Measurements from ENCODE around the gene CHMP6. TPM values are rescaled to one million over a fixed set of nuclear protein-coding genes. Genes with fewer than 3 reads are reported as not detected.
A peak's percentile ranks its signal among the peaks of the same experiment; 100 is the strongest.

Gene CHMP6
- total RNA-seq, 1 experiment from 2014 or later, result 15.0 TPM

DNA sequence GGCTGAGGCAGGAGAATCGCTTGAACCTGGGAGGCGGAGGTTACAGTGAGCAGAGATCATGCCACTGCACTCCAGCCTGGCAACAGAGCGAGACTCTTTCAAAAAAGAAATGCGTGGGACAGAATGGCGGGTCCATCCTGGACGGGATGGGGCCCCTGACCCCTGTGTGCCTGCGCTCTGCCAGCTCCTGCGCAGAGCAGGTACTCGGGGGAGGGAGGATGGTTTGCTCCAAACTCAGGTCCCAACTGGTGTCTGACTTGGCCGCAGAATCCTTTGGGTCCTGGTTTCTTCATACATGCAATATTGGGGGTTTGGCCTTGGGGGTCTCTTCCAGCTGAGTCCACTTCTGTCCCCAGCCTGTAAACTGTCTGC lies 10.4 kb downstream of the CHMP6 start:
- no peaks in the 10 kb centered on the region for H3K9me3 Mint-ChIP-seq

DNA sequence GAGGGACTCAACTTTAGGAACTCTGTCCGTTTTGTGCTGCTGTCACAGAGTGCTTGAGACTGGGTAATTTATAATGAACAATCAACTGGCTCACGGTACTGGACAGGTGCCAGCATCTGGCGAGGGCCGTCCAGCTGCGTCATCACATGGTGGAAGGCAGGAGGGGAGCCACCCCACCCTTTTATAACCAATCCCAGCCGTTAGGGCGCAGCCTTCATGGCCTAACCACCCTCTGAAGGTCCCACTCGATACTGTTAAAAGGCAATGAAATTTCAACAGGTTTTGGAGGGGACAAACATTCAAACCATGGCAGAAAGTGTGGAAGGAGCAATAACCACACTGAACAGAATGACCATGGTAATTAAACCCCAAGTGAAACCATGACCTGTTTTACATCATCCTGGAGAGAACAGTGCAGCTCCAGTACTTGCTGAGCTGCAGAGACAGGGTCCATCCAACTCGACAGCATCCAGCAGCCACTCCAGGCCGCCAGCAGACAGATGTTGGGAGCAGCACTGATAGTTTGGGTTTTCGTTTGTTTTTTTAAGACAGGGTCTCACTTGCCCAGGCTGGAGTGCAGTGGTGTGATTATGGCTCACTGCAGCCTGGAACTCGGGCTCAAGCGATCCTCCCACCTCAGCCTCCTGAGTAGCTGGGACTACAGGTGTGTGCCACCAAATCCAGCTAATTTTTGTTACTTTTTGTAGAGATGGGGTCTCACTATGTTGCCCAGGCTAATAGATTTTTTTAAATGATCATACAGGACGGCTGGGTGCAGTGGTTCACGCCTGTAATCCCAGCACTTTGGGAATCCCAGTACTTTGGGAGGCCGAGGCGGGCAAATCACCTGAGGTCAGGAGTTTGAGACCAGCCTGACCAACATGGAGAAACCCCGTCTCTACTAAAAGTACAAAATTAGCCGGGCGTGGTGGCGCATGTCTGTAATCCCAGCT lies 11.0 kb downstream of the CHMP6 start:
- TF ChIP-seq ZNF121 (CRISPR knock-in tag; IDR thresholded peaks at IDR 0.05), result peak; percentile 71; the same call in 1 of the 2 replicates
- no peak for TF ChIP-seq ATF6 (CRISPR knock-in tag; IDR thresholded peaks at IDR 0.05)
- Mint-ChIP-seq H3K27me3 (ENCODE audit: low read depth) (peaks cover 48% of the 10 kb centered on the region), H3K36me3 (no peaks in the 10 kb centered on the region; the same call in 1 of the 2 replicates), H3K4me3 (peak overlapping the region; percentile 53), H3K4me1 (peaks cover 3% of the 10 kb centered on the region; the same call in 1 of the 2 replicates), H3K9me3 (no peaks in the 10 kb centered on the region), H3K27ac (no peak overlapping the region)
- no peak for ATAC-seq
- POLR2A ChIA-PET, result interaction anchor here (0.7 kb wide), 1 partner anchor 32 kb away, joined by 3 read pairs; no protein-coding TSS in a partner anchor
- CTCF ChIA-PET, result interaction anchor here (1.3 to 2.0 kb wide), 3 partner anchors 14 to 94 kb away, joined by 4 to 8 read pairs (median 4); no protein-coding TSS in a partner anchor
- no peak for DNase-seq (ENCODE audit: low spot score)

More for the DNA sequence above, 10.4 kb downstream of the CHMP6 start:
- Mint-ChIP-seq H3K27me3 (ENCODE audit: low read depth) (peaks cover 47% of the 10 kb centered on the region), H3K27ac (no peak overlapping the region), H3K4me3 (no peak overlapping the region), H3K4me1 (peaks cover 3% of the 10 kb centered on the region; the same call in 1 of the 2 replicates), H3K36me3 (no peaks in the 10 kb centered on the region; the same call in 1 of the 2 replicates)
- ChIA-PET CTCF (interaction anchor here (0.7 to 2.0 kb wide), 4 partner anchors 11 to 95 kb away, joined by 4 to 8 read pairs (median 4); partner anchors contain the start of gene CHMP6), POLR2A (no interaction called here)
- TF ChIP-seq TP53 (CRISPR knock-in tag; IDR thresholded peaks at IDR 0.05), result no peak
- no peak for TF ChIP-seq IRF2 (CRISPR knock-in tag; IDR thresholded peaks at IDR 0.05; ENCODE audit: borderline replicate concordance, low read depth)
- no peak for TF ChIP-seq ZNF263 (CRISPR knock-in tag; IDR thresholded peaks at IDR 0.05; ENCODE audit: low read depth)
- TF ChIP-seq GRHL2 (CRISPR knock-in tag; IDR thresholded peaks at IDR 0.05; ENCODE audit: insufficient replicate concordance, severe bottlenecking), result no peak
- TF ChIP-seq GABPB1 (CRISPR knock-in tag; IDR thresholded peaks at IDR 0.05), result no peak
- no peak for DNase-seq (ENCODE audit: low spot score)
- ATAC-seq, result no peak

DNA sequence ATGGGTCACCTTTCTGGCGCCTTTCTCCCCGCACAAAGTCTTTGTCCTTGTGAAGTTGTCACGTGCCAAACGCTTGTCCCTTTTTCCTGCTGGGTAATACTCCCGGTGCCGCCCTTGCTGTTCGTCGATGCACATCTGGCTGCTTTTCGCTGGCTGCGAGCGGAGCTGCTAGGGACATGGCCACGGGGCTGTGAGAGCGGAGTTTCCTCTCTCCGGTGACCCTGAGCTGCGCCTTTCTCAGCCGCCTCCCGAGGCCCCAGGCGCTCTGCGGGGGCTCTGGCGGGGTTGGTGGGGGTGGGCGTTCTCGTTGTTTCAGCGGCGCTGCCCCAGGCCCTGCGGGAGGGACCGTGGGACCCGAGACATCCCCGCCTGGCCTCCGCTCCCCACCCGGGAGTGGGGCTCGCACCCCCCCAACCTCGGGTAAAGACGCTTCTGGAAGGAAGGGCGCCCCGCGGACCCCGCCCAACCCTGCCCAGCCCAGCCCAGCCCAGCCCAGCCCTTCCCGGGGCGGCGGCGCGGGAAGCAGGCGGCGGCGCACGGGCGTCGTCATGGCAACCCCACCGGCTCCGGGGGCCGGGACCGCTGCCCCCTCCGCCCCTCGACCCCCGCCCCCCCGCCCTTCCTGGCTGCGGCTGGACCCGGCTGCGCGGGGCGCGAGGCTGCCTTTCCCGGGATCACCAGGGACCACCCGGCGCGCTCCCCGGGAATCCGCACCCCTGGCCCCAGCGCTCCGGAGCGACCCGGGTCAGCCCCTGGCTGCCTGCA lies 12.3 kb downstream of the CHMP6 start:
- H3K36me3 Mint-ChIP-seq, result no peaks in the 10 kb centered on the region; the same call in 1 of the 2 replicates
- H3K27ac Mint-ChIP-seq, result no peak overlapping the region
- H3K27me3 Mint-ChIP-seq (ENCODE audit: low read depth), result peaks cover 54% of the 10 kb centered on the region
- H3K9me3 Mint-ChIP-seq, result no peaks in the 10 kb centered on the region
- ChIA-PET POLR2A (interaction anchor here (0.6 kb wide), 1 partner anchor 40 kb away, joined by 3 read pairs; no protein-coding TSS in a partner anchor), CTCF (interaction anchor here (0.6 to 2.2 kb wide), 4 partner anchors 15 to 37 kb away, joined by 3 to 7 read pairs (median 4); no protein-coding TSS in a partner anchor)
- peak overlapping the region; percentile 53 for H3K4me3 Mint-ChIP-seq
- peaks cover 3% of the 10 kb centered on the region; the same call in 1 of the 2 replicates for H3K4me1 Mint-ChIP-seq
- ATAC-seq, result peak; percentile 56
- no peak for DNase-seq (ENCODE audit: low spot score)
- TF ChIP-seq, protein P1, sequence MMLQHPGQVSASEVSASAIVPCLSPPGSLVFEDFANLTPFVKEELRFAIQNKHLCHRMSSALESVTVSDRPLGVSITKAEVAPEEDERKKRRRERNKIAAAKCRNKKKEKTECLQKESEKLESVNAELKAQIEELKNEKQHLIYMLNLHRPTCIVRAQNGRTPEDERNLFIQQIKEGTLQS (CRISPR knock-in tag; conservative IDR thresholded peaks at IDR 0.05), result no peak
- TF ChIP-seq, protein P2, sequence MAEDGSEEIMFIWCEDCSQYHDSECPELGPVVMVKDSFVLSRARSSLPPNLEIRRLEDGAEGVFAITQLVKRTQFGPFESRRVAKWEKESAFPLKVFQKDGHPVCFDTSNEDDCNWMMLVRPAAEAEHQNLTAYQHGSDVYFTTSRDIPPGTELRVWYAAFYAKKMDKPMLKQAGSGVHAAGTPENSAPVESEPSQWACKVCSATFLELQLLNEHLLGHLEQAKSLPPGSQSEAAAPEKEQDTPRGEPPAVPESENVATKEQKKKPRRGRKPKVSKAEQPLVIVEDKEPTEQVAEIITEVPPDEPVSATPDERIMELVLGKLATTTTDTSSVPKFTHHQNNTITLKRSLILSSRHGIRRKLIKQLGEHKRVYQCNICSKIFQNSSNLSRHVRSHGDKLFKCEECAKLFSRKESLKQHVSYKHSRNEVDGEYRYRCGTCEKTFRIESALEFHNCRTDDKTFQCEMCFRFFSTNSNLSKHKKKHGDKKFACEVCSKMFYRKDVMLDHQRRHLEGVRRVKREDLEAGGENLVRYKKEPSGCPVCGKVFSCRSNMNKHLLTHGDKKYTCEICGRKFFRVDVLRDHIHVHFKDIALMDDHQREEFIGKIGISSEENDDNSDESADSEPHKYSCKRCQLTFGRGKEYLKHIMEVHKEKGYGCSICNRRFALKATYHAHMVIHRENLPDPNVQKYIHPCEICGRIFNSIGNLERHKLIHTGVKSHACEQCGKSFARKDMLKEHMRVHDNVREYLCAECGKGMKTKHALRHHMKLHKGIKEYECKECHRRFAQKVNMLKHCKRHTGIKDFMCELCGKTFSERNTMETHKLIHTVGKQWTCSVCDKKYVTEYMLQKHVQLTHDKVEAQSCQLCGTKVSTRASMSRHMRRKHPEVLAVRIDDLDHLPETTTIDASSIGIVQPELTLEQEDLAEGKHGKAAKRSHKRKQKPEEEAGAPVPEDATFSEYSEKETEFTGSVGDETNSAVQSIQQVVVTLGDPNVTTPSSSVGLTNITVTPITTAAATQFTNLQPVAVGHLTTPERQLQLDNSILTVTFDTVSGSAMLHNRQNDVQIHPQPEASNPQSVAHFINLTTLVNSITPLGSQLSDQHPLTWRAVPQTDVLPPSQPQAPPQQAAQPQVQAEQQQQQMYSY (CRISPR knock-in tag; IDR thresholded peaks at IDR 0.05), result no peak
- TF ChIP-seq NFYB (CRISPR knock-in tag; conservative IDR thresholded peaks at IDR 0.05; ENCODE audit: low read depth), result no peak
- TF ChIP-seq ARID4B (CRISPR knock-in tag; IDR thresholded peaks at IDR 0.05; ENCODE audit: borderline replicate concordance), result no peak
- TF ChIP-seq, protein P3, sequence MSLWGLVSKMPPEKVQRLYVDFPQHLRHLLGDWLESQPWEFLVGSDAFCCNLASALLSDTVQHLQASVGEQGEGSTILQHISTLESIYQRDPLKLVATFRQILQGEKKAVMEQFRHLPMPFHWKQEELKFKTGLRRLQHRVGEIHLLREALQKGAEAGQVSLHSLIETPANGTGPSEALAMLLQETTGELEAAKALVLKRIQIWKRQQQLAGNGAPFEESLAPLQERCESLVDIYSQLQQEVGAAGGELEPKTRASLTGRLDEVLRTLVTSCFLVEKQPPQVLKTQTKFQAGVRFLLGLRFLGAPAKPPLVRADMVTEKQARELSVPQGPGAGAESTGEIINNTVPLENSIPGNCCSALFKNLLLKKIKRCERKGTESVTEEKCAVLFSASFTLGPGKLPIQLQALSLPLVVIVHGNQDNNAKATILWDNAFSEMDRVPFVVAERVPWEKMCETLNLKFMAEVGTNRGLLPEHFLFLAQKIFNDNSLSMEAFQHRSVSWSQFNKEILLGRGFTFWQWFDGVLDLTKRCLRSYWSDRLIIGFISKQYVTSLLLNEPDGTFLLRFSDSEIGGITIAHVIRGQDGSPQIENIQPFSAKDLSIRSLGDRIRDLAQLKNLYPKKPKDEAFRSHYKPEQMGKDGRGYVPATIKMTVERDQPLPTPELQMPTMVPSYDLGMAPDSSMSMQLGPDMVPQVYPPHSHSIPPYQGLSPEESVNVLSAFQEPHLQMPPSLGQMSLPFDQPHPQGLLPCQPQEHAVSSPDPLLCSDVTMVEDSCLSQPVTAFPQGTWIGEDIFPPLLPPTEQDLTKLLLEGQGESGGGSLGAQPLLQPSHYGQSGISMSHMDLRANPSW (CRISPR knock-in tag; conservative IDR thresholded peaks at IDR 0.05; ENCODE audit: low read depth), result no peak
- 0 out of 2 replicates have a peak, but pooled peaks have one; percentile 47 for TF ChIP-seq GTF2I (CRISPR knock-in tag; conservative IDR thresholded peaks at IDR 0.05)
- peak; percentile 33; the same call in 1 of the 2 replicates for TF ChIP-seq ZNF121 (CRISPR knock-in tag; IDR thresholded peaks at IDR 0.05)

Data from WTC11 (cell line).